Calu3 (cell line): Measurements from ENCODE around the gene ANK2. TPM values are rescaled to one million over a fixed set of nuclear protein-coding genes. Genes with fewer than 3 reads are reported as not detected.

Source experiments
- BruUV-seq: library from RNA; stranded (reverse); fragments of 400-500 nt; replicated peaks from 2 replicates; lab custom pipeline; 2021; lab: Mats Ljungman, UMichigan
- CTCF ChIA-PET: fragments of 300-600 bp; sonication (Branson Sonifier 250); formaldehyde crosslinking; loops from one replicate; lab custom pipeline; 2022; ENCODE audit warnings: antibody characterized with exemption; lab: Charles Lee
- DNase-seq: peaks from one replicate; pipeline ENCODE4 v3.0.0; 2022
- H3K27ac Mint-ChIP-seq: one replicate; pipeline ENCODE4 v1.8.0; 2022; ENCODE audit warnings: mixed read lengths; ENCODE audit not compliant: unreplicated experiment
- H3K27me3 Mint-ChIP-seq: one replicate; pipeline ENCODE4 v1.8.0; 2022; ENCODE audit warnings: mixed read lengths; ENCODE audit not compliant: unreplicated experiment
- H3K36me3 Mint-ChIP-seq: one replicate; pipeline ENCODE4 v1.8.0; 2022; ENCODE audit warnings: mild to moderate bottlenecking, moderate library complexity, mixed read lengths; ENCODE audit not compliant: insufficient read depth, unreplicated experiment
- H3K4me1 Mint-ChIP-seq: one replicate; pipeline ENCODE4 v1.8.0; 2022; ENCODE audit warnings: mild to moderate bottlenecking, low read depth, mixed read lengths; ENCODE audit not compliant: unreplicated experiment
- H3K4me3 Mint-ChIP-seq: one replicate; pipeline ENCODE4 v1.8.0; 2022; ENCODE audit warnings: mild to moderate bottlenecking, low read depth, moderate library complexity, mixed read lengths; ENCODE audit not compliant: unreplicated experiment
- H3K9me3 Mint-ChIP-seq: one replicate; pipeline ENCODE4 v1.8.0; 2022; ENCODE audit warnings: low read depth, mixed read lengths; ENCODE audit not compliant: unreplicated experiment
- CTCF ChIP-seq: fragments of 200-600 bp; IDR thresholded peaks from one replicate; pipeline ENCODE4 v1.8.0; 2022; ENCODE audit warnings: antibody characterized with exemption; ENCODE audit not compliant: unreplicated experiment
- intact Hi-C: fragments of 100-400 bp; cut with micrococcal nuclease; formaldehyde crosslinking; loops from one replicate; pipeline ENCODE4 v1.10.0; 2022; ENCODE audit not compliant: unreplicated experiment
- total RNA-seq: library from RNA; stranded (reverse); gene quantifications from 2 replicates; pipeline ENCODE4 v1.2.3, GENCODE V29; 2022

Gene ANK2
- total RNA-seq, 1 experiment from 2014 or later = 4.1 TPM

DNA sequence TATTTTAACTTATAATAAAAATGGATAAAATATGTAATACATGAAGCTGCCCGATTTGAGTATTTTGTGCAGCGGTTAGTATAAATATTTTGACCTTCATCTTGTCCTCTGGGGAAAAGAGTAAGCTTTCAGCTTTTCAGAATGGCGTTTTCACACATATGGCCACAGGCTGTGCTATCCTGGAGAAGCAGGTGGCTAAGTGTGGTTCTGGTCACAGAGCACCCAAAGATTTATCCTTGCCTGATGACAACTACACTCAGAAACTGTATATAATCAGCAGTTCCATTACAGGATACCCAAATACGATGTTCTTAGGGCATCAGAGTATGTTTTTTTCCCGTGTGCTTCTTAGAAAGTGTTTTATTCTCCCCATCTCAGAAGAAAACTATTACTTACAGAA, 42.3 kb upstream of the ANK2 start:
- Mint-ChIP-seq H3K9me3 (no peaks in the 10 kb centered on the region), H3K4me3 (no peak overlapping the region), H3K36me3 (no peaks in the 10 kb centered on the region), H3K4me1 (no peaks in the 10 kb centered on the region), H3K27ac (no peak overlapping the region), H3K27me3 (no peaks in the 10 kb centered on the region)
- BruUV-seq = no TSS peak
- CTCF ChIA-PET = no interaction called here
- no peak for DNase-seq
- no peak for TF ChIP-seq CTCF
- intact Hi-C loops = no loop called here

- intact Hi-C loops = no loop called here
- DNase-seq = no peak
- Mint-ChIP-seq H3K4me1 (no peaks in the 10 kb centered on the region), H3K9me3 (no peaks in the 10 kb centered on the region), H3K4me3 (no peak overlapping the region), H3K27ac (no peak overlapping the region), H3K36me3 (no peaks in the 10 kb centered on the region), H3K27me3 (no peaks in the 10 kb centered on the region)
- BruUV-seq = no TSS peak
- CTCF ChIA-PET = interaction anchor here (0.7 kb wide), 1 partner anchor 97 kb away, joined by 3 read pairs; no protein-coding TSS in a partner anchor
- TF ChIP-seq CTCF = no peak
Observed at GRCh38 chr4:113008135-113008534, 41.3 kb upstream of the ANK2 start.

DNA sequence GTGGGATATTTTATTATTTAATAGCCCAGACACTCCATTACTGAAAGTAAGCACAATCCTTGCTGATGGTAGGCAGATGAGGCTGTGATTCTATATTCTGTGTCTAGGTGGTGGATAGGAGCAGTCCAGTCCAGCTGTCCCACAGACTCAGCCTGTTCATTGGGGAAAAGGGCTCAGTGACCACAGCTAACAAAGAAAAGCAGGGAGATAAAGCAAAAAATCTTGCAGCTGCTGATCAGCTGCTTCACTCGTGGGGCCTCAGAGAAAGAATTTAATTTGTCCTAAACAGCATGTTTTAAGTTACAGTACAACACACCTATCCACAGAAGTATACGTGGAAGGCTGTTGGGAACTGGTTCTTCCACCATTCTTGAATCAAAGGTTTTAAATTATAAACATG, 40.7 kb upstream of the ANK2 start:
- TF ChIP-seq CTCF = no peak
- intact Hi-C loops = no loop called here

DNA sequence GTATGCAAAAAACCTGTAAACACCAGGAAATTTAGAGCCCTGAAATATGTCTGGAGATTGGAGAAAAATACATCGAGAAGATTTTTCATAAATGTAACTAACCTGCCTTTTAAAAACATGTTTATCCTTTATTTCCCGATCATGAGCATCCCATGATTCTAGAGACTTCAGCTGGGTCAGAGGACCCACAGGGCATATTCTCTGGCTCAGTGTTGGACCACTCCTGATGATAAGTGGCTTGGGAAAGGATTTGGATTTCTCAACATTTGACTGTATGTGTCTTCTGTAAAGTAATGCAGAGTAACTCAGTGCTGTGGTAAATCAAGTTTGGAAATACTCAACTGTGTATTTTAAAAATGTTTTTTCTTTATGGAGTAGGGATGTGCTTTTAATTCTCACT, 40.0 kb upstream of the ANK2 start:
- no peaks in the 10 kb centered on the region for H3K4me1 Mint-ChIP-seq
- no peaks in the 10 kb centered on the region for H3K27me3 Mint-ChIP-seq
- CTCF ChIA-PET = no interaction called here
- intact Hi-C loops = no loop called here
- no peak overlapping the region for H3K27ac Mint-ChIP-seq
- no TSS peak for BruUV-seq
- no peak for DNase-seq
- H3K4me3 Mint-ChIP-seq = no peak overlapping the region
- no peak for TF ChIP-seq CTCF
- H3K36me3 Mint-ChIP-seq = no peaks in the 10 kb centered on the region
- H3K9me3 Mint-ChIP-seq = no peaks in the 10 kb centered on the region

More for the DNA sequence above, 40.7 kb upstream of the ANK2 start:
- CTCF ChIA-PET = no interaction called here
- Mint-ChIP-seq H3K4me3 (no peak overlapping the region), H3K36me3 (no peaks in the 10 kb centered on the region), H3K27me3 (no peaks in the 10 kb centered on the region), H3K27ac (no peak overlapping the region), H3K9me3 (no peaks in the 10 kb centered on the region), H3K4me1 (no peaks in the 10 kb centered on the region)
- no TSS peak for BruUV-seq
- DNase-seq = no peak
